ENCODE data around the gene GRAMD1C.

- no peak for TF ChIP-seq POLR2A (IDR thresholded peaks at IDR 0.05)
- TF ChIP-seq, protein P1, sequence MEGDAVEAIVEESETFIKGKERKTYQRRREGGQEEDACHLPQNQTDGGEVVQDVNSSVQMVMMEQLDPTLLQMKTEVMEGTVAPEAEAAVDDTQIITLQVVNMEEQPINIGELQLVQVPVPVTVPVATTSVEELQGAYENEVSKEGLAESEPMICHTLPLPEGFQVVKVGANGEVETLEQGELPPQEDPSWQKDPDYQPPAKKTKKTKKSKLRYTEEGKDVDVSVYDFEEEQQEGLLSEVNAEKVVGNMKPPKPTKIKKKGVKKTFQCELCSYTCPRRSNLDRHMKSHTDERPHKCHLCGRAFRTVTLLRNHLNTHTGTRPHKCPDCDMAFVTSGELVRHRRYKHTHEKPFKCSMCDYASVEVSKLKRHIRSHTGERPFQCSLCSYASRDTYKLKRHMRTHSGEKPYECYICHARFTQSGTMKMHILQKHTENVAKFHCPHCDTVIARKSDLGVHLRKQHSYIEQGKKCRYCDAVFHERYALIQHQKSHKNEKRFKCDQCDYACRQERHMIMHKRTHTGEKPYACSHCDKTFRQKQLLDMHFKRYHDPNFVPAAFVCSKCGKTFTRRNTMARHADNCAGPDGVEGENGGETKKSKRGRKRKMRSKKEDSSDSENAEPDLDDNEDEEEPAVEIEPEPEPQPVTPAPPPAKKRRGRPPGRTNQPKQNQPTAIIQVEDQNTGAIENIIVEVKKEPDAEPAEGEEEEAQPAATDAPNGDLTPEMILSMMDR (IDR thresholded peaks at IDR 0.05) = no peak
- no peak for TF ChIP-seq EP300 (IDR thresholded peaks at IDR 0.05)
Observed at GRCh38 chr3:113847664-113848461, 9.3 kb downstream of the GRAMD1C start.
